ENCODE data around the gene SIRT4. TPM values are rescaled to one million over a fixed set of nuclear protein-coding genes. Genes with fewer than 3 reads are reported as not detected.

SIRT4 gene
- total and polyA plus RNA-seq, 2 of the 13 experiments (the other 11 are each of a cell fraction or from before 2014, with no cell fraction given), result 3.4 to 5.8 TPM

- TF ChIP-seq HNF1A (IDR thresholded peaks at IDR 0.05; ENCODE audit: low read depth) (no peak), HNF1A (CRISPR knock-in tag; IDR thresholded peaks at IDR 0.05; ENCODE audit: borderline replicate concordance) (no peak), CERS6 (CRISPR knock-in tag; IDR thresholded peaks at IDR 0.05) (no peak), XRCC5 (optimal IDR thresholded peaks at IDR 0.05; ENCODE audit: low read length) (no peak), ZNF276 (CRISPR knock-in tag; IDR thresholded peaks at IDR 0.05; ENCODE audit: low read depth) (no peak), ZBTB40 (IDR thresholded peaks at IDR 0.05) (no peak), ZBTB40 (CRISPR knock-in tag; IDR thresholded peaks at IDR 0.05) (no peak), RNF2 (conservative IDR thresholded peaks at IDR 0.05; ENCODE audit: low read depth) (no peak), ISX (CRISPR knock-in tag; conservative IDR thresholded peaks at IDR 0.05) (0 out of 2 replicates have a peak, but pooled peaks have one; percentile 43), ZNF10 (CRISPR knock-in tag; IDR thresholded peaks at IDR 0.05; ENCODE audit: borderline replicate concordance, low read depth) (no peak), ZSCAN25 (CRISPR knock-in tag; IDR thresholded peaks at IDR 0.05) (no peak)
Measured at GRCh38 chr12:120265473-120266179, 36.5 kb upstream of the SIRT4 start, which contains the start of gene PXN (continued).

Data from HepG2 (cell line).